GM21619 (cell line): ENCODE results near the gene PHACTR3.
"Not testable (repeated sequence)": the region's sequence is repeated elsewhere in the genome, so short reads cannot be mapped to it uniquely, and the experiment has no call there.

Experiments
- ATAC-seq: cut with Tn5 transposase; IDR thresholded peaks from one replicate; pipeline ENCODE4 v1.9.1; 2021; ENCODE audit not compliant: unreplicated experiment

The PHACTR3 gene

DNA sequence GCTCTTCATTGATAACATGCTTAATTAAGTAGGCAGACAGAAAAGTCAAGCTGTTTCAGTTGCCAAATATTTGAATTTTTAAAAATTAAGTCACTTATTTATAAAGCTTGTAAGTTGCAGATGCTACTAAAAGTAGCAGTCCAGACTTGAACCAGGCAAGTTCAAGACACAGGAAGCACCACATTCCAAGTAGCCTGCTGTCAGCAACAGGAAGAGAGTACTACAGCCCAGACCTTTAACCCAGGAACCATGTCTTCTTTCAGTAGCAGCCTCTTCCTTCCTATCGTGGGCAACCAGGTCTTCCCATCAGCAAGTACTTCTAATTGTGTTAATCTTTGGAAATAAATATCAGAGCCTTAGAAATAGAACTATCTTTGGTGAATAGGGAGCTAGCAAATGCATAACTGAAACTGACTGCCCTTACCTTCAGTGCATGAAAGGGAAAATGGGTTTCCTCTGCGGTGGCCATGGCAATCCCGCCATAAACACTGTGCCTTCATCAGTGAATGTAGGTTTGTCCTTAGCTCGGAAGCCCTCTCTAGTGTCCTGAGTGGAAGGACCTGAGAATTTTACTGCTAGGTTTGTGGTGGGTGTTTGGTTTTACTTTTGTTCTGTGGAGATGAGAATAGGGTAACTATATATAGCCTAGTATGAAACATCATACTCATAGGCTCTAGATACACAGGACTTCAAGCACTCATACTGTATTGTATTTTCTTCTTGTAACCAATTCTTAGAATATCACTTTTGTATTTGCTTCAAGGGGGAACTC is 233.5 kb downstream of the PHACTR3 start:
- peak; percentile 82 for ATAC-seq

DNA sequence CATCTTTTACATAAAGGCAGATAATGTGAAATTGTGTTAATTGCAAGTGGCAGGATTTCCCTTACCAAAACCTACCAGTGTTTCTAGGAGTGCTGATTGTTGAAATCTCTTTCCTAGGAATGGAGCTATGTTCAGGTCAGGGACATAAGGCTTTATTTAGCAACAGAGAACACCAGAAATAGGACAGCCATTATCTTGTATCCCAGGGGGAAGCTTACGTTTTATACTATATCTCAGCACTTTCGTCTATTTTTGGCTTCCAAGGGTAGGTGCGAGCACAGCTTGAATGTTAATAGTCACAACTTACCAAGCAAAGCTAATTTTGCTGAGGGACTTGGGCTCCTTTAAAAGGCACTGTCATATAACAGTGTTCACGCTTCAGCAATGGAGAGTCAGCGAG is 235.1 kb downstream of the PHACTR3 start:
- ATAC-seq: no peak

DNA sequence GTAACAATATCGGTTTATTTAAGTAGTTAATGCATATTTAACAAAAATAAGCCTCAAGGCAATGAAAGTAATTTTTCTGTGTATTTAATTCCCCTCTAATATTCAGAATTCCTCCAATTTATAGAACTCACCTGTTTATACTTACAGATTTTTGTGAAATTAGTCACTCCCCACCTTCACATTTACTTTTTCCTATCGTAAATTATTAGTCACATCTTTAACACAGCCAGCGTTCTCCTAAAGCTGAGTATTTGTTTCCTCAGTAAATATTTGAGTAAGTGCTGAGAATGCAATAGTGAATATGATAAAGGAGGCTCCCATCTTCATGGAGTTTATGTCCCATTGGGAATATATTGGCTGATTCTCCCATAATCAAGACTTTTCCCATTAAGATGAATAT is 241.1 kb downstream of the PHACTR3 start:
- no peak for ATAC-seq

DNA sequence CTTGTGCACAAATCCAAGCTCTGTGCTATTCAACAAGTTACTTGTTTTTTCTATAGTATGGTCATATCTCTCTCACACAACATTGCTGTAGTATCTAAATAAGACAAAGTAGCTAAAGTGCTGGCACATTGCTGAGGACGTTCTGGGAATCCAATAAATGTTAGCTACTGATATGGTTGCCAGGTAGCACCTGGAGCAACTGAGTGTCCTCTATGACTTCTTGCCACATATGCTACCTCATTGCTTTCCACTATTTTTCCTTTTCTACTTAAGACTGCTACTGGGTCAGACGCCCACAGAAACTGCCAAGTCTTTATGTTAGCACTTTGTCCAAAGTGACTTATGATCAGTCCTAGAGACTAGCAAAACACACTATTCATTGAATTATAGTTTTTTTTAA is 243.8 kb downstream of the PHACTR3 start:
- no peak for ATAC-seq

DNA sequence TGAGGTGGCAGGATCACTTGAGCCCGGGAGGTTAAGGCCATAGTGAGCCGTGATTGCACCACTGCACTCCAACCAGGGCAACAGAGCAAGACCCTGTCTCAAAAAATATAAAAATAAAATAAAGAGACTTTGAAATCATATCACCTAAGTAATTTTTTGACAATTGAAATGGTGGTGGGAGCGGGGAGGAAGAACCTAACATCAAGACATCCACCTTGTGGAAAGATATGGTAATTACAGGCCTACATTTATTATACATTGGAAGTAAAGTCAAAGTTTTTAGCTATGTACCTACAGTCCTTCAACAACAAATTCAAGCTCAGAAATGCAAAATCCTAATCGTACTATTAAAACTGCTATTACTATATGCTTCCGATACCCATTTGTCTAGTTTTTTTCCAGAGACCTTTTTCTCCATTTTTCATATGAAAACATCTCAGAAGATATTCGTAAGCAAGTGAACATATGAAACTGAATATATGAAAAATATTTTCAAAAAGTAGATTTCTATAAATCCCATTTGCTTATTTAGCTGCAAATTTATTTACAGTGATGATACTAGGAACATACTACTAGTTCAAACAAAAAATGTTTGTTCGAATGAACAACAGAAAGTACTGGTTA is 245.8 kb downstream of the PHACTR3 start:
- ATAC-seq: peak; percentile 67

DNA sequence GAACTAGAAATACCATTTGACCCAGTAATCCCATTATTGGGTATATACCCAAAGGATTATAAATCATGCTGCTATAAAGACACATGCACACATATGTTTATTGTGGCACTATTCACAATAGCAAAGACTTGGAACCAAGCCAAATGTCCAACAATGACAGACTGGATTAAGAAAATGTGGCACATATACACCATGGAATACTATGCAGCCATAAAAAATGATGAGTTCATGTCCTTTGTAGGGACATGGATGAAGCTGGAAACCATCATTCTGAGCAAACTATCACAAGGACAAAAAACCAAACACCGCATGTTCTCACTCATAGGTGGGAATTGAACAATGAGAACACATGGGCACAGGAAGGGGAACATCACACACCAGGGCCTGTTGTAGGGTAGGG is 252.2 kb downstream of the PHACTR3 start:
- not testable (repeated sequence) for ATAC-seq

DNA sequence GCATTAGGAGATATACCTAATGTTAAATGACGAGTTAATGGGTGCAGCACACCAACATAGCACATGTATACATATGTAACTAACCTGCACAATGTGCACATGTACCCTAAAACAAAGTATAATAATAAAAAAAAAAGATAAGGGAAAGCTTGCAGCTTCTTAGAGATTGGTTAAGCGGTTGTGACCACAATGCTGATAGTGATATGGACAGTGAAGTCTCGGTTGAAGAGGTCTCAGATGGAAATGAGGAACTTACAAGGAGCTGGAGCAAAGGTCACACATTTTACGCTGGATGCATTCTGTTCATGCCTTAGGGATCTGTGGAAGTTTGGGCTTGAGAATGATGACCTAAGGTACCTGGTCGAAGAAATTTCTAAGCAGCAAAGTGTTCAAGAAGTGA is 252.6 kb downstream of the PHACTR3 start:
- ATAC-seq: not testable (repeated sequence)

DNA sequence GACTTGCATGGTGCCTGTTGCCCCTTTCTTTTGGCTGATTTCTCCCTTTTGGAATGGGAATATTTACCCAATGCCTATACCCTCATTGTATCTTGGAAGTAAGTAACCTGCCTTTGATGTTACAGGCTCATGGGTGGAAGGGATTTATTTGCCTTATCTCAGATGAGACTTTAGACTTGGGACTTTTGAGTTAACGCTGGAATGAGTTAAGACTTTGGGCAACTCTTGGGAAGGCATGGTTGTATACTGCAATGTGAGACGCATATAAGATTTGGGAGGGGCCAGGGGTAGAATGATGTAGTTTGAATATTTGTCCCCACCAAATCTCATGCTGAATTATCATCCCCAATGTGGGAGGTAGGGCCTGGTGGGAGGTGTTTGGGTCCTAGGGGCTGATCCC is 253.6 kb downstream of the PHACTR3 start:
- no peak for ATAC-seq

DNA sequence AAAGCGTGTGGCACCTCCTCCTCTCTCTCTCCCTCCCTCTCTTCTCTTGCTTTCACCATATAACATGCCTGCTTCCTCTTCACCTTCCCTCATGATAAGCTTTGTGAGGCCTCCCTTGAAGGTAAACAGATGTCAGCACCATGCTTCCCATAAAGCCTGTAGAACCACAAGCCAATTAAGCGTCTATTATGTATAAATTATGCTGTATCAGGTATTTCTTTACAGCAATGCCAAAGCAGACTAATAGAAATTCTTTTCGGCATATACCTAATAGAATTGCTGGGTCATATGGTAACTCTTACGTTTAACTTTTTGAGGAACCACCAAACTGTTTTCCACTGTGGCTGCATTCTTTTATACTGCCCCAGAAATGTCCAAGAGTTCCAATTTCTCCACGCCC is 254.1 kb downstream of the PHACTR3 start:
- no peak for ATAC-seq

DNA sequence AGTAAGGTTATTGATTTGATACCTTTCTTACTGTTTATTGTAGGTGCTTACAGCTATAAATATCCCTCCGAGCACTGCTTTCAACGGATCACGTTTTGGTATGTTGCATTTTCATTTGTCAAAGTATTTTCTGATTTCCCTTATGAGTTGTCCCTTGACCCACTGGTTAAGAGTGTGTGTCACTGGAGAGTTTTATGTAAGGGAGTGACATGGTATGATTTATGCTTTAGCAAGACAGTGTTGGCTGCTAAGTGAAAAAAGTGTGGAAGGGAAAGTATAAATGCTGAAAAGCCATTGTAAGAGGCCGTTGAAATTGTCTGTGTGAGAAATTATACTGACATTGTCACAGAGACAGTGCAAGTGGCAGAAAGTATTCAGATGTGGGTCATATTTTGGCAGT is 257.1 kb downstream of the PHACTR3 start:
- no peak for ATAC-seq

DNA sequence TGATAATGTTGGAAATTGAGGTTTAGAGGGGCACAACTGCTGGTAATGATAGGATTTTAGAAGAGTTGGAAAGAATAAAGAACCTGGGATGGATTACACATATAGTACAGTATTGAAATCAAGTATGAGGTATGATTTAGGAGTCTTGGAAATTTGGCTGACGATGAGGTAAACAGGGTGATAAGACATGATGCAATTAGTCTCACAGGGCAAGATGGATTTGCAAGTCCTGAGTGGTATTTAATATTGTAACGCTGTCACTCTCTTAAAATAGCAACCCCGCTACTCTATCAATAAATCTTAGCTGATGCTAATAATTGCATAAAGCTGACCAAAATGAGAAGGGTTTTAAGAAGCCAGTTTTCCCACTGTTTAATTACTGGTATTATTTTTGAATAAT is 258.7 kb downstream of the PHACTR3 start:
- ATAC-seq: no peak

DNA sequence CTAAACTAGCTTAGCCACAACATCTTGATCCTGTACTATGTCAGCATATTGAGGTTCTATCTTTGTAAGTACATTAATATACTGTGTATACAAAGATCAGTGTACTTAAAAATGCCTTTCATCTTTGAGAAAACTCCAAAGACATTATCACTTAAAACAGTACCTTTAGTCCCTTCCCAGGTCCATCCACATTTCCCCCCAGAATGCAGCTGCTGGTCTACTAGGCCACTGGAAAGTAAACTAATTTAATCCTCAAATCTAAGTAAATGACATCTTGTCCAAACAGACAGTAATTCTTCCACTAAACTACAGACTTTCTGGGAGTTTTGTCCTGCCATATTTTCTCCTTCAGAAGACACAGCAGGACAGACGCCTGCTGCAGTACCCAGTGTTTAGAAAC is 260.4 kb downstream of the PHACTR3 start:
- ATAC-seq: no peak

DNA sequence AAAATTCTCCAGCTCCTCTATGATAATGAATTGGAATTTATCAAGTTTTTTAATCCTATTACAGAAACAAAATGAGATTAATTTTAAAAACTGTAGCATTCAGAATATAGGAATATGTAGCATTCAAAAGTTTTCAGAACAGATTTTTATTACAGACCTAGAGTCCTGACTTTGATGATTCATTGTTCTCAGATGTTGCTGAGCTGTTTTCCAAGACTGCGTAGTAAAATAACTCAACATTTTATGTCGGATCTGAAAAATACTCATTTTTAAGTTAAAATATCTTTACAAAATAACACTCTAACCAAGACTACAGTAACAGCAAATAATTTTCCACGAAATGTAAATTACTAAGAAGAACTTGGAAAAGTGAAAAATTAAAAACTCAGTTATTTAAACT is 262.0 kb downstream of the PHACTR3 start:
- no peak for ATAC-seq

DNA sequence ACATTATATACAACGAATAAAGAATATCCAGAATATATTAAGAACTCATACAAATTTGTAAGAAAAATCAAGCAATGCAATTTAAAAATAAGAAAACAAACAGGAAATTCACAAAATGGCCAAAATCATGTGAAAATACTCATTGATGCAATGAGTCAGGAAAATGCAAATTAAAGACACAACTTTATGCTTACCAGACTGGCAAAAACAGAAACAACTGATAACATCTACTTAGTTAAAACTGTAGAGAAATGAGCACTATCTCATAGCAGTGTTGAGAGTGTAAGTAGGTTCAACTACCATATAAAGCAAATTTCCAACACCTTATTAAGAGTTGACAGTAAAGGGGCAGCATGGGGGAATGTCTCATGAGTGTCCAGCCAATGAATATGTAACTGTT is 266.8 kb downstream of the PHACTR3 start:
- no peak for ATAC-seq

DNA sequence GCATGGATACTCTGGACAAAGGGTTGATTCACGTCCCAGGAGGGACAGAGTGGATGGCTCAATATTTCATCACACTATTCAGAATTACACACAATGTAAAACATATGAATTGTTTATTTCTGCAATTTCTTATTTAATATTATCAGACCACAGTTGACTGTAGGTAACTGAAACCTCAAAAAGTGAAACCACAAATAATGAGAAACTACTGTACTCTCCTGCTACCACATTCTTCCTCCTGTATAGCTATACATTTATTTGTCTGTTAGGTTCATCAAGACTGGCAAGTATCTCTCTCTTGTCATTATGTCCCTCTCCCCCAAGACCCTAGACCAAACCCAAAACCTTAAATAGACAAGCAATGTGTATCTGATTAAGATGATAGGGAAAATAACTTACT is 269.1 kb downstream of the PHACTR3 start:
- no peak for ATAC-seq

DNA sequence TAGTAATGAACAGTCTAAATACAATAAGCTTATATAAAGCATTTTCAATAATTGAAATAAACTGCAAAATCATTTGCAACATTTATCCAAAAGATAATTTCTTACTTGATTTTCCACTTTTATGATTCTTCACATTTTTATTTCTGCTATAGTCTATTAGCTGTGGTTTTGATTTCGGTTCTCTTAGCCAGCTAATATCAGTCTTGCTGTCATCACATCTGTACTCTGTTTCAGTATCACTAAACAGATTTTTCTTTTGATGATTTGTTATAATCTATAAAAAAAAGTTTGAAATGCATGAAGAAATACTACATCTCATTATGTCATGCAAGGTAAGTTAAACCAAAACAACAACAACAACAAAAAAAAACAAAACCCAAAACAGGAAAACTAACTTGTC is 275.9 kb downstream of the PHACTR3 start:
- ATAC-seq: no peak

DNA sequence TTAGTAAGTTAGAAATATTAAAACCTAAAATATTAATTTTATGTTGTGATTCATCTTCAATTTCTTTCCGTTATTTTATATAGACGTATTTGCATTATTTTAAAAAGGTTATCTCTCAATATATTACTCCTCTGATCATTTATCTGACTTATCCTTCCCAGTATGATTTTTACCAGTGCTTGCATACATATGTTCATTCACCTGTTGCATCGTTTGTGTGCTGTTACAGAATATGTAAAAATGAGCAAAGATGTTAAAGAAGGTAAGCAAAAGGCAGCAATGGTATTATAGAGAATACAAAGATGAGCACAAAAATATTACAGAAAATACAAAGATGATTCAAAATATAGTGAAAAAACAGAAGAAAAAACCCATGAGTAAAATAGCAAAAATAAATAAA is 280.2 kb downstream of the PHACTR3 start:
- ATAC-seq: no peak

DNA sequence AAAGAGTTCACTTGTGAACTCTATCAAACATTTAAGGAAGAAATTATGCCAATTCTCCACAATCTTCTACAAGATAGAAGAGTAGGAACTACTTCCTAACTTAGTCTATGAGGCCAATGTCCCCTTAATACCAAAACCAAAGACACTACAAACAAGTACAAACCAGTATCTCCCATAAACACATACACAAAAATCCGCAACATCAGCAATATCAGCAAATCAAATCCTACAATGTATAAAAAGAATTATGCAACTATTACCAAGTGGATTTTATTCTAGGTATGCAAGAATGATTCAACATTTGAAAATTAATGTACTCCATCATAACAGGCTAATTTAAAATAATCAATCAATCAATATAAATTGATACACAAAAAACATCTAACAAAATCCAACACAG is 283.7 kb downstream of the PHACTR3 start:
- no peak for ATAC-seq

DNA sequence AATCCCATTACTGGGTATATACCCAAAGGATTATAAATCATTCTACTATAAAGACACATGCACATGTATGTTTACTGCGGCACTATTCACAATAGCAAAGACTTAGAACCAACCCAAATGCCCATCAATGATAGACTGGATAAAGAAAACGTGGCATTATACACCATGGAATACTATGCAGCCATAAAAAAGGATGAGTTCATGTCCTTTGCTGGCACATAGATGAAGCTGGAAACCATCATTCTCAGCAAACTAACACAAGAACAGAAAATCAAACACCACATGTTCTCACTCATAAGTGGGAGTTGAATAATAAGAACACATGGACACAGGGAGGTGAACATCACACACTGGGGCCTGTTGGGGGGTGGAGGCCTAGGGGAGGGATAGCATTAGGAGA is 285.7 kb downstream of the PHACTR3 start:
- ATAC-seq: not testable (repeated sequence)

DNA sequence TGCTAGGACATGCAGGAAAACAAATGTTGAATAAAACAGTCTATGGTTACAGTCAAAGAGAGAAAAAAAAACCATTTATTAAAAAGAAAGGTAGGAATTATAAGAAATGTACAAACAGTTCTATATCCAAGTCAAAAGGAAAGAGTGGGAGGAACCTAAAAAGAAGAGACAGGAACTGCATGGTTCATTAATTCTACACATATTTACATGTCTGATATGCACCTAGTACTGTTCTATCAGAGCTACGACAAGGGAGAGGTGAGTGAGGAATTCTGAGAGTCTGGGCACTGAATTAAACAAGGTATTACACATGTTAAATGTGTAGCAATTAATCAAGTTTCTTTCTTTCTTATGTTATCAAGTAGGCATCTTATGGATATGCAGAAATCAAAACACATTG is 287.2 kb downstream of the PHACTR3 start:
- ATAC-seq: no peak

DNA sequence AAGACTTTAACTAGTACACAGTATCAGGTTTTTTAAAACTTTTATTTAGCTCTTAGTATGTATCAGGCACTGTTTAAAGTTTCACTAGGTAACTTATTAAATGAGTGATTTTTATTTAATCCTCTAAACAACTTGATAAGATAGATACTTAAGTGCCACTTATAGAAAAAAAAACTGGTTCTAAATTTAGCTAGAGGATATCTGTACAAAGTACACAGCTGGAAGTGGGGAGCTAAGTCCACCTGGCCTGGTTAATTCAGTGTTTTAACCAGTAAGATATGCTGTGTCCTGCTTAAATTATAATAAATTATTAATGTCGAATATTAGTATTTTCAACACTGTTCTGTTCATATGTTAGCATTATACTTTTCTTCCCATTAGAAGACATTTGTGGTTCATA is 291.6 kb downstream of the PHACTR3 start:
- no peak for ATAC-seq
